GM12892 (cell line): Measurements from ENCODE around the gene IL36RN.

Experiments
- DNase-seq: peaks from one replicate; pipeline ENCODE4 v3.0.0; 2011; ENCODE audit not compliant: insufficient read length
- FAIRE-seq: peaks from 2 replicates; lab custom pipeline; 2011; peaks lifted over from hg19 to GRCh38; lab: Jason Lieb, UNC
- POLR2A ChIP-seq: IDR thresholded peaks from 2 replicates; pipeline ENCODE4 v1.6.1; 2011; ENCODE audit warnings: low read depth, low read length, control low read depth
- POLR2AphosphoS5 ChIP-seq: IDR thresholded peaks from 2 replicates; pipeline ENCODE4 v1.6.1; 2011; ENCODE audit warnings: low read depth, low read length, control low read depth
- TAF1 ChIP-seq: IDR thresholded peaks from 2 replicates; pipeline ENCODE4 v1.6.1; 2011; ENCODE audit warnings: low read depth, mild to moderate bottlenecking, control low read depth, low read length, borderline replicate concordance

Gene IL36RN

GRCh38 chr2:113075600-113075999 is 16.6 kb downstream of the IL36RN start:
- TF ChIP-seq POLR2AphosphoS5 (no peak), POLR2A (no peak), TAF1 (no peak)
- no peak for DNase-seq
- no peak for FAIRE-seq

- FAIRE-seq (no peak), DNase-seq (no peak)
- no peak for TF ChIP-seq POLR2A
- no peak for TF ChIP-seq TAF1
- no peak for TF ChIP-seq POLR2AphosphoS5
These were observed 18.1 kb downstream of the IL36RN start for GRCh38 chr2:113076954-113077669.

- DNase-seq, result no peak
- FAIRE-seq, result no peak
- no peak for TF ChIP-seq POLR2AphosphoS5
These were observed 18.9 kb downstream of the IL36RN start for GRCh38 chr2:113077921-113078320.

GRCh38 chr2:113078350-113078839 is 19.4 kb downstream of the IL36RN start:
- FAIRE-seq (no peak), DNase-seq (no peak)
- no peak for TF ChIP-seq POLR2AphosphoS5
- TF ChIP-seq POLR2A, result no peak
- TF ChIP-seq TAF1, result no peak

- FAIRE-seq, result no peak
- DNase-seq, result no peak
- TF ChIP-seq POLR2A, result no peak
- TF ChIP-seq POLR2AphosphoS5, result no peak
- no peak for TF ChIP-seq TAF1
These were observed 20.1 kb downstream of the IL36RN start for GRCh38 chr2:113079131-113079530.

GRCh38 chr2:113080134-113080533 is 21.1 kb downstream of the IL36RN start:
- no peak for DNase-seq
- TF ChIP-seq TAF1, result no peak
- no peak for TF ChIP-seq POLR2A
- TF ChIP-seq POLR2AphosphoS5, result no peak
- peak; percentile 30 for FAIRE-seq

GRCh38 chr2:113081488-113082210 is 22.7 kb downstream of the IL36RN start:
- no peak for DNase-seq
- no peak for FAIRE-seq

GRCh38 chr2:113083296-113083695 is 24.3 kb downstream of the IL36RN start:
- DNase-seq, result no peak

More at GRCh38 chr2:113081488-113082210, 22.7 kb downstream of the IL36RN start:
- TF ChIP-seq POLR2AphosphoS5 (no peak), TAF1 (no peak), POLR2A (no peak)

GRCh38 chr2:113084249-113085000 is 25.4 kb downstream of the IL36RN start:
- no peak for DNase-seq
- no peak for FAIRE-seq
- no peak for TF ChIP-seq POLR2A

More at GRCh38 chr2:113083296-113083695, 24.3 kb downstream of the IL36RN start:
- no peak for FAIRE-seq
- TF ChIP-seq TAF1 (no peak), POLR2A (no peak), POLR2AphosphoS5 (no peak)

GRCh38 chr2:113085542-113085941 is 26.5 kb downstream of the IL36RN start:
- no peak for TF ChIP-seq POLR2AphosphoS5
- TF ChIP-seq POLR2A, result no peak
- TF ChIP-seq TAF1, result no peak
- DNase-seq, result no peak
- FAIRE-seq, result no peak

GRCh38 chr2:113088213-113088992 is 29.4 kb downstream of the IL36RN start:
- FAIRE-seq (peak; percentile 30), DNase-seq (no peak)
- TF ChIP-seq TAF1 (no peak), POLR2AphosphoS5 (no peak), POLR2A (no peak)
